H9 (cell line): ENCODE results near the gene IL20RB. TPM values are rescaled to one million over a fixed set of nuclear protein-coding genes. Genes with fewer than 3 reads are reported as not detected.

ENCODE experiments used
- DNase-seq: peaks from one replicate; pipeline ENCODE4 v3.0.0-alpha.2; 2017
- H2AFZ ChIP-seq: one replicate; pipeline ENCODE4 v1.6.1; 2013; ENCODE audit warnings: mild to moderate bottlenecking, low read length, control low read depth, moderate library complexity
- H2AK5ac ChIP-seq: 2 replicates; pipeline ENCODE4 v1.6.1; 2013; ENCODE audit warnings: low read length, control low read depth, mixed read lengths; ENCODE audit not compliant: insufficient read length
- H2BK120ac ChIP-seq: one replicate; pipeline ENCODE4 v1.6.1; 2013; ENCODE audit warnings: low read depth, mild to moderate bottlenecking, low read length, control low read depth, inconsistent platforms; ENCODE audit not compliant: poor library complexity, severe bottlenecking
- H2BK12ac ChIP-seq: 2 replicates; pipeline ENCODE4 v1.6.1; 2013; ENCODE audit warnings: low read length, control low read depth, mixed read lengths, low read depth; ENCODE audit not compliant: insufficient read length
- H2BK15ac ChIP-seq: 2 replicates; pipeline ENCODE4 v1.6.1; 2013; ENCODE audit warnings: low read depth, low read length, control low read depth
- H2BK20ac ChIP-seq: one replicate; pipeline ENCODE4 v1.6.1; 2013; ENCODE audit warnings: low read depth, mild to moderate bottlenecking, low read length, control low read depth, inconsistent platforms; ENCODE audit not compliant: poor library complexity, severe bottlenecking
- H2BK5ac ChIP-seq: 2 replicates; pipeline ENCODE4 v1.6.1; 2013; ENCODE audit warnings: low read length, control low read depth, mixed read lengths; ENCODE audit not compliant: insufficient read length
- H3K14ac ChIP-seq: 2 replicates; pipeline ENCODE4 v1.6.1; 2013; ENCODE audit warnings: low read length, control low read depth; ENCODE audit not compliant: insufficient read depth
- H3K18ac ChIP-seq: 2 replicates; pipeline ENCODE4 v1.6.1; 2013; ENCODE audit warnings: low read depth, mild to moderate bottlenecking, mixed read lengths, low read length, control low read depth; ENCODE audit not compliant: insufficient read length
- H3K23ac ChIP-seq: 2 replicates; pipeline ENCODE4 v1.6.1; 2013; ENCODE audit warnings: low read length, control low read depth, mixed read lengths, low read depth; ENCODE audit not compliant: insufficient read length
- H3K23me2 ChIP-seq: 2 replicates; pipeline ENCODE4 v1.6.1; 2013; ENCODE audit warnings: low read depth, mild to moderate bottlenecking, mixed read lengths, low read length, control low read depth; ENCODE audit not compliant: insufficient read length, poor library complexity, severe bottlenecking
- H3K27ac ChIP-seq: 2 replicates; pipeline ENCODE4 v1.5.1; 2013; ENCODE audit warnings: low read length, control low read depth, mixed read lengths, low read depth; ENCODE audit not compliant: insufficient read length
- H3K27me3 ChIP-seq: 2 replicates; pipeline ENCODE4 v1.6.1; 2013; ENCODE audit warnings: low read length, control low read depth, inconsistent platforms; ENCODE audit not compliant: insufficient read depth
- H3K4ac ChIP-seq: 2 replicates; pipeline ENCODE4 v1.6.1; 2013; ENCODE audit warnings: low read depth, mild to moderate bottlenecking, control low read depth, inconsistent platforms, low read length, moderate library complexity
- H3K4me1 ChIP-seq: 2 replicates; pipeline ENCODE4 v1.6.1; 2013; ENCODE audit warnings: low read length, control low read depth, inconsistent platforms; ENCODE audit not compliant: insufficient read depth
- H3K4me2 ChIP-seq: 2 replicates; pipeline ENCODE4 v1.6.1; 2013; ENCODE audit warnings: low read length, control low read depth, mixed read lengths; ENCODE audit not compliant: insufficient read length, insufficient read depth
- H3K56ac ChIP-seq: 2 replicates; pipeline ENCODE4 v1.6.1; 2013; ENCODE audit warnings: low read depth, mild to moderate bottlenecking, mixed read lengths, low read length, control low read depth; ENCODE audit not compliant: insufficient read length
- H3K79me1 ChIP-seq: 2 replicates; pipeline ENCODE4 v1.6.1; 2013; ENCODE audit warnings: low read depth, mild to moderate bottlenecking, moderate library complexity, low read length, control low read depth, inconsistent platforms; ENCODE audit not compliant: insufficient read depth, poor library complexity, severe bottlenecking
- H3K79me2 ChIP-seq: 2 replicates; pipeline ENCODE4 v1.6.1; 2013; ENCODE audit warnings: low read length, control low read depth, inconsistent platforms; ENCODE audit not compliant: insufficient read depth
- H3K9ac ChIP-seq: 2 replicates; pipeline ENCODE4 v1.6.1; 2013; ENCODE audit warnings: low read length, control low read depth, mixed read lengths; ENCODE audit not compliant: insufficient read length; ENCODE audit errors: extremely low read depth
- H3K9me3 ChIP-seq: one replicate; pipeline ENCODE4 v1.6.1; 2013; ENCODE audit warnings: low read depth, low read length, inconsistent platforms; ENCODE audit not compliant: control insufficient read depth
- H3T11ph ChIP-seq: one replicate; pipeline ENCODE4 v1.6.1; 2013; ENCODE audit warnings: mild to moderate bottlenecking, low read length, control low read depth, inconsistent platforms
- H4K20me1 ChIP-seq: one replicate; pipeline ENCODE4 v1.6.1; 2013; ENCODE audit not compliant: control insufficient read depth, insufficient read length, insufficient read depth
- H4K5ac ChIP-seq: 2 replicates; pipeline ENCODE4 v1.6.1; 2013; ENCODE audit warnings: low read depth, mild to moderate bottlenecking, mixed read lengths, low read length, control low read depth; ENCODE audit not compliant: insufficient read length
- H4K8ac ChIP-seq: replicated peaks from 2 replicates; pipeline ENCODE4 v1.6.1; 2013; ENCODE audit warnings: low read length, control low read depth, mixed read lengths, low read depth; ENCODE audit not compliant: insufficient read length
- H4K91ac ChIP-seq: 2 replicates; pipeline ENCODE4 v1.6.1; 2013; ENCODE audit warnings: low read depth, mild to moderate bottlenecking, moderate library complexity, mixed read lengths, low read length, control low read depth; ENCODE audit not compliant: insufficient read length
- H3K27ac Mint-ChIP-seq, 3 experiments: 2 replicates in 2 of 3; 3 replicates in 1 of 3; pipeline ENCODE4 v1.8.0; 2020 to 2021; ENCODE audit warnings: mixed read lengths in 3 of 3, mild to moderate bottlenecking in 1 of 3, moderate library complexity in 1 of 3
- H3K27me3 Mint-ChIP-seq: 2 replicates; pipeline ENCODE4 v1.8.0; 2021; ENCODE audit warnings: low read depth, mild to moderate bottlenecking, moderate library complexity, mixed read lengths
- H3K36me3 Mint-ChIP-seq, 3 experiments: 2 replicates in 2 of 3; 3 replicates in 1 of 3; pipeline ENCODE4 v1.8.0; 2020 to 2021; ENCODE audit warnings: low read depth in 3 of 3, mixed read lengths in 3 of 3; ENCODE audit not compliant: insufficient read depth in 1 of 3
- H3K4me1 Mint-ChIP-seq, 2 experiments: 2 replicates each; pipeline ENCODE4 v1.8.0; 2020; ENCODE audit warnings: mixed read lengths in 2 of 2
- H3K4me3 Mint-ChIP-seq, 2 experiments: 2 replicates in 1 of 2; 3 replicates in 1 of 2; pipeline ENCODE4 v1.8.0; 2020 to 2021; ENCODE audit warnings: mild to moderate bottlenecking in 2 of 2, mixed read lengths in 2 of 2, moderate library complexity in 1 of 2
- H3K9me3 Mint-ChIP-seq, 2 experiments: 2 replicates in 1 of 2; 3 replicates in 1 of 2; pipeline ENCODE4 v1.8.0; 2020; ENCODE audit warnings: mild to moderate bottlenecking in 2 of 2, mixed read lengths in 2 of 2, moderate library complexity in 1 of 2
- CTCF ChIP-seq: fragments of 200-600 bp; sonication (generic); conservative IDR thresholded peaks from 3 replicates; pipeline ENCODE4 v1.8.0; 2021; ENCODE audit warnings: antibody characterized with exemption, mild to moderate bottlenecking
- WGBS: extraction: QIAGEN DNeasy Blood & Tissue Kit; methylation state at CpG from one replicate; pipeline ENCODE4 v1.1.7; 2013; ENCODE audit warnings: missing lambda C conversion rate, low lambda C conversion rate, mixed read lengths; ENCODE audit not compliant: insufficient read length; ENCODE audit errors: extremely low coverage; 5-methylcytosine and 5-hydroxymethylcytosine counted together
- total RNA-seq: library from RNA; stranded (reverse); gene quantifications from 2 replicates; pipeline ENCODE4 v1.2.1, GENCODE V29; 2021

Gene IL20RB
- total RNA-seq, 1 experiment from 2014 or later = 1.5 TPM

- Mint-ChIP-seq H3K27me3 (no peaks in the 10 kb centered on the region; the same call in 1 of the 2 replicates), H3K4me1 (peaks cover 23 to 25% of the 10 kb centered on the region in 2 experiments), H3K27ac (no peak overlapping the region; a peak in 1 of 7 replicates), H3K9me3 (no peaks in the 10 kb centered on the region), H3K36me3 (no peaks in the 10 kb centered on the region), H3K4me3 (no peak overlapping the region; a peak in 1 of 5 replicates)
- Histone ChIP-seq H3K4ac (no peak overlapping the region), H2BK120ac (no peak overlapping the region), H2BK20ac (no peak overlapping the region), H3T11ph (no peak overlapping the region), H3K79me2 (no peaks in the 10 kb centered on the region), H2AK5ac (no peak overlapping the region), H4K20me1 (no peaks in the 10 kb centered on the region), H4K8ac (no peak overlapping the region), H3K23ac (no peak overlapping the region), H3K27ac (no peak overlapping the region), H3K9ac (no peak overlapping the region), H3K4me2 (no peak overlapping the region), H3K9me3 (no peaks in the 10 kb centered on the region), H2BK15ac (no peak overlapping the region), H4K91ac (no peak overlapping the region), H3K56ac (no peak overlapping the region), H3K27me3 (no peaks in the 10 kb centered on the region), H3K18ac (no peak overlapping the region), H3K23me2 (no peaks in the 10 kb centered on the region), H4K5ac (no peak overlapping the region), H2AFZ (no peak overlapping the region), H3K14ac (no peak overlapping the region), H3K79me1 (no peaks in the 10 kb centered on the region), H2BK5ac (no peak overlapping the region), H3K4me1 (no peaks in the 10 kb centered on the region; the same call in 1 of the 2 replicates), H2BK12ac (no peak overlapping the region)
- no CpG with 5 or more reads among the region's 3 CpGs for WGBS
- DNase-seq = no peak
- no peak for TF ChIP-seq CTCF
Observed at GRCh38 chr3:137050281-137050680, 92.5 kb downstream of the IL20RB start.
